Measurements from ENCODE around the gene SLC38A1. TPM values are rescaled to one million over a fixed set of nuclear protein-coding genes. Genes with fewer than 3 reads are reported as not detected.
A peak's percentile ranks its signal among the peaks of the same experiment; 100 is the strongest.

The SLC38A1 gene
- polyA plus RNA-seq, 2 of the 4 experiments (the other 2 are of a cell fraction), result 62.7 to 231 TPM

DNA sequence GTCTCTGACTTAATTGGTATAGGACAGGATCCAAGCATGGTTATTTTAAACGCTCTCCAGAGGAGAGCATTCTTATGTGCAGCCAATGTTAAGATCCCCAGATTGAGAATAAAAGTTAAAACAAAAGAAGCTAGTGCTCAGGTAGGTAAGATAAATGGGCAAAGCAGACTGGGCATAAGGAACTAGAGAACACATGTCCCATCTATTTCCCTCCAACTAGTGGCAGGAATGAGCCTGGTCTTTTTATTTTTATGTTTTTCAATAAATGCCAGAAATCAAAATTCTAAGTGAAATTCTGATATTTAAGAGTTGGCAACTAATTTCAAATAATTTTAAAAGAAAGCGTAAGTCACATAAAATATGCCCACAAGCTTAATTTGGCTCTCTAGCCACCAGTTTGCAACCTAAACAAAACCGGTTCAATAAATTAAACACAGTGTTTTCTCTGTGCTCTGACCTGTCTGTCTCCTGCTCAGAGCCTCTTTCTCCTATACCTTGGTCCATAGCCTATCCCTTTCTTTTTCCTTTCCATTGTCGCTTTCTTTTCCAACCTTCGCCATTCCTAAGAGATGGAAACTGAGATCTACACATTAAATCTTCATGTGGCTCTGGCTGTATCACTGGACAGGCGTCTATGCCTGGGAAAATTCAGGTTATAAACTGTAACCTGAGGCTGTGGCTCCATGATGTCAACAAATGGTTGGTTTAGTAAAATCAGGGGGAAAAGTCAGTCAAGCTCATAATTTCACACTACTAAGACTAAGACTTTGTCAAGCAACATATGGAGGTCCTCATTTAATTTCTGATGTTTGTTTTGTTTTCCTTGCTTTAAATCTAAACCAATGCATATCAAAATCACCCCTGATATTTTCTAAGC lies 5.5 kb downstream of the SLC38A1 start:
- Histone ChIP-seq H3K4me1 (peaks cover 73% of the 10 kb centered on the region), H3K4me3 (no peak overlapping the region), H3K27ac (no peak overlapping the region), H3K9me3 (no peaks in the 10 kb centered on the region), H3K4me2 (peak overlapping the region; percentile 92; the same call in 1 of the 3 replicates)
- ChIA-PET CTCF (interaction anchor here (1.1 to 2.0 kb wide), 6 partner anchors 10 to 109 kb away, joined by 3 to 6 read pairs (median 5); no protein-coding TSS in a partner anchor), POLR2A (no interaction called here)
- FAIRE-seq (no peak), ATAC-seq (no peak), DNase-seq (ENCODE audit: low read depth in 1 of 2, low spot score in 1 of 2) (no peak)
- TF ChIP-seq RCOR1 (IDR thresholded peaks at IDR 0.05; ENCODE audit: low read depth, low read length), result no peak
- TF ChIP-seq, protein P1, sequence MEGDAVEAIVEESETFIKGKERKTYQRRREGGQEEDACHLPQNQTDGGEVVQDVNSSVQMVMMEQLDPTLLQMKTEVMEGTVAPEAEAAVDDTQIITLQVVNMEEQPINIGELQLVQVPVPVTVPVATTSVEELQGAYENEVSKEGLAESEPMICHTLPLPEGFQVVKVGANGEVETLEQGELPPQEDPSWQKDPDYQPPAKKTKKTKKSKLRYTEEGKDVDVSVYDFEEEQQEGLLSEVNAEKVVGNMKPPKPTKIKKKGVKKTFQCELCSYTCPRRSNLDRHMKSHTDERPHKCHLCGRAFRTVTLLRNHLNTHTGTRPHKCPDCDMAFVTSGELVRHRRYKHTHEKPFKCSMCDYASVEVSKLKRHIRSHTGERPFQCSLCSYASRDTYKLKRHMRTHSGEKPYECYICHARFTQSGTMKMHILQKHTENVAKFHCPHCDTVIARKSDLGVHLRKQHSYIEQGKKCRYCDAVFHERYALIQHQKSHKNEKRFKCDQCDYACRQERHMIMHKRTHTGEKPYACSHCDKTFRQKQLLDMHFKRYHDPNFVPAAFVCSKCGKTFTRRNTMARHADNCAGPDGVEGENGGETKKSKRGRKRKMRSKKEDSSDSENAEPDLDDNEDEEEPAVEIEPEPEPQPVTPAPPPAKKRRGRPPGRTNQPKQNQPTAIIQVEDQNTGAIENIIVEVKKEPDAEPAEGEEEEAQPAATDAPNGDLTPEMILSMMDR (IDR thresholded peaks at IDR 0.05), result peak; percentile 22; the same call in 1 of the 3 replicates
- 90% methylated on average over 6 of the region's 6 CpGs for WGBS (ENCODE audit: missing lambda C conversion rate)

DNA sequence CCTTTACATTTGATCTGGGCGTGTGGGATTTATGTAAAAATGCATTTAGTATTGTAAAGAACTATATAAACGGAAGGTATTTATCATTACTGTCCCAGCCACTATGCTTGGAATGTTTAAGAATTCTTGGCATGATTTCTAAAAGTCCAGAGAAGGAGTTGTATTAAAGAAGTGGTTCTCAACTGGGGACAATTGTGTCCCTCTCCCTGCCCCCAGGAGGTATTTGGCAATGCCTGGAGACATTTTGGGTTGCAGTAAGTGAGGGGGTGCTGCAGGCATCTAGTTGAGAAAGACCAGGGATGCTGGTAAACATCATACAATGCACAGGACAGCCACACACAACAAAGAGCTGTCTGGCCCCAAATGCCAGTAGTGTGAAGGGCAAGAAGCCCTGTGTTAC lies 7.2 kb downstream of the SLC38A1 start:
- FAIRE-seq, result no peak
- DNase-seq (ENCODE audit: low read depth in 1 of 2, low spot score in 1 of 2), result no peak
- Histone ChIP-seq H3K27ac (no peak overlapping the region), H3K4me3 (no peak overlapping the region), H3K9me3 (no peaks in the 10 kb centered on the region), H3K4me2 (peak overlapping the region; percentile 47), H3K4me1 (peaks cover 75% of the 10 kb centered on the region)
- no peak for ATAC-seq
- WGBS (ENCODE audit: missing lambda C conversion rate), result 69% methylated on average over 2 of the region's 2 CpGs
- ChIA-PET POLR2A (no interaction called here), CTCF (interaction anchor here (0.8 kb wide), 1 partner anchor 54 kb away, joined by 4 read pairs; no protein-coding TSS in a partner anchor)
- TF ChIP-seq, protein P2, sequence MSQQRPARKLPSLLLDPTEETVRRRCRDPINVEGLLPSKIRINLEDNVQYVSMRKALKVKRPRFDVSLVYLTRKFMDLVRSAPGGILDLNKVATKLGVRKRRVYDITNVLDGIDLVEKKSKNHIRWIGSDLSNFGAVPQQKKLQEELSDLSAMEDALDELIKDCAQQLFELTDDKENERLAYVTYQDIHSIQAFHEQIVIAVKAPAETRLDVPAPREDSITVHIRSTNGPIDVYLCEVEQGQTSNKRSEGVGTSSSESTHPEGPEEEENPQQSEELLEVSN (IDR thresholded peaks at IDR 0.05; ENCODE audit: borderline replicate concordance, low read depth), result no peak
- TF ChIP-seq, protein P1 (IDR thresholded peaks at IDR 0.05), result no peak
- TF ChIP-seq PHF8 (IDR thresholded peaks at IDR 0.05; ENCODE audit: borderline replicate concordance, low read depth) (no peak), BHLHE40 (IDR thresholded peaks at IDR 0.05; ENCODE audit: low read depth, low read length) (no peak), KDM1A (IDR thresholded peaks at IDR 0.05; ENCODE audit: low read depth) (no peak), FOXS1 (CRISPR knock-in tag; IDR thresholded peaks at IDR 0.05) (no peak), FOSB (CRISPR knock-in tag; IDR thresholded peaks at IDR 0.05) (no peak), SMC3 (IDR thresholded peaks at IDR 0.05) (no peak), CBX8 (IDR thresholded peaks at IDR 0.05) (no peak), NR3C1 (IDR thresholded peaks at IDR 0.05) (no peak), RNF2 (IDR thresholded peaks at IDR 0.05; ENCODE audit: borderline replicate concordance, low read depth) (no peak), ZC3H11A (IDR thresholded peaks at IDR 0.05) (no peak)
- TF ChIP-seq, protein P3, sequence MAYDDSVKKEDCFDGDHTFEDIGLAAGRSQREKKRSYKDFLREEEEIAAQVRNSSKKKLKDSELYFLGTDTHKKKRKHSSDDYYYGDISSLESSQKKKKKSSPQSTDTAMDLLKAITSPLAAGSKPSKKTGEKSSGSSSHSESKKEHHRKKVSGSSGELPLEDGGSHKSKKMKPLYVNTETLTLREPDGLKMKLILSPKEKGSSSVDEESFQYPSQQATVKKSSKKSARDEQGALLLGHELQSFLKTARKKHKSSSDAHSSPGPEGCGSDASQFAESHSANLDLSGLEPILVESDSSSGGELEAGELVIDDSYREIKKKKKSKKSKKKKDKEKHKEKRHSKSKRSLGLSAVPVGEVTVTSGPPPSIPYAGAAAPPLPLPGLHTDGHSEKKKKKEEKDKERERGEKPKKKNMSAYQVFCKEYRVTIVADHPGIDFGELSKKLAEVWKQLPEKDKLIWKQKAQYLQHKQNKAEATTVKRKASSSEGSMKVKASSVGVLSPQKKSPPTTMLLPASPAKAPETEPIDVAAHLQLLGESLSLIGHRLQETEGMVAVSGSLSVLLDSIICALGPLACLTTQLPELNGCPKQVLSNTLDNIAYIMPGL (CRISPR knock-in tag; IDR thresholded peaks at IDR 0.05; ENCODE audit: borderline replicate concordance), result no peak
- TF ChIP-seq, protein P4, sequence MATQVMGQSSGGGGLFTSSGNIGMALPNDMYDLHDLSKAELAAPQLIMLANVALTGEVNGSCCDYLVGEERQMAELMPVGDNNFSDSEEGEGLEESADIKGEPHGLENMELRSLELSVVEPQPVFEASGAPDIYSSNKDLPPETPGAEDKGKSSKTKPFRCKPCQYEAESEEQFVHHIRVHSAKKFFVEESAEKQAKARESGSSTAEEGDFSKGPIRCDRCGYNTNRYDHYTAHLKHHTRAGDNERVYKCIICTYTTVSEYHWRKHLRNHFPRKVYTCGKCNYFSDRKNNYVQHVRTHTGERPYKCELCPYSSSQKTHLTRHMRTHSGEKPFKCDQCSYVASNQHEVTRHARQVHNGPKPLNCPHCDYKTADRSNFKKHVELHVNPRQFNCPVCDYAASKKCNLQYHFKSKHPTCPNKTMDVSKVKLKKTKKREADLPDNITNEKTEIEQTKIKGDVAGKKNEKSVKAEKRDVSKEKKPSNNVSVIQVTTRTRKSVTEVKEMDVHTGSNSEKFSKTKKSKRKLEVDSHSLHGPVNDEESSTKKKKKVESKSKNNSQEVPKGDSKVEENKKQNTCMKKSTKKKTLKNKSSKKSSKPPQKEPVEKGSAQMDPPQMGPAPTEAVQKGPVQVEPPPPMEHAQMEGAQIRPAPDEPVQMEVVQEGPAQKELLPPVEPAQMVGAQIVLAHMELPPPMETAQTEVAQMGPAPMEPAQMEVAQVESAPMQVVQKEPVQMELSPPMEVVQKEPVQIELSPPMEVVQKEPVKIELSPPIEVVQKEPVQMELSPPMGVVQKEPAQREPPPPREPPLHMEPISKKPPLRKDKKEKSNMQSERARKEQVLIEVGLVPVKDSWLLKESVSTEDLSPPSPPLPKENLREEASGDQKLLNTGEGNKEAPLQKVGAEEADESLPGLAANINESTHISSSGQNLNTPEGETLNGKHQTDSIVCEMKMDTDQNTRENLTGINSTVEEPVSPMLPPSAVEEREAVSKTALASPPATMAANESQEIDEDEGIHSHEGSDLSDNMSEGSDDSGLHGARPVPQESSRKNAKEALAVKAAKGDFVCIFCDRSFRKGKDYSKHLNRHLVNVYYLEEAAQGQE (IDR thresholded peaks at IDR 0.05), result no peak
